ENCODE data around the gene NOS1AP.

Gene NOS1AP

DNA sequence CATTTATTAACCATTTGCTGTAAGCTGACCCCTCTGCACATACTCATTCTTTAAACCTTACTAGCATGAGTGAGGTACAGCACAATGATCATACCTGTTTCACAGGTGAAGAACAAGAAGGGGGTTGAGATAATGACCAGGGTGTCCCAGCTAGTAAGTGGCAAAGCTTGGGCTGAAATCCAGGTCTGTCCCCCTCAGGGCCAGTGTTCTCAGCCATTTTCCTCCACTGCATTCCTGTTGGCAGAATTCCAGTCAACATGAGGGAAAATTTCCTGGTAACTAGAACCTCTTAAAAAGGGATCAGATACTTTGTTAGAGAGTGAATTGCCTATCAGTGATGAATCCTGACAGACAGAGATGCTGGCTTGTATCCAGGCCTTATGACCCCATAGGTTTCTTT, 259.0 kb downstream of the NOS1AP start:
- TF ChIP-seq, protein P1, sequence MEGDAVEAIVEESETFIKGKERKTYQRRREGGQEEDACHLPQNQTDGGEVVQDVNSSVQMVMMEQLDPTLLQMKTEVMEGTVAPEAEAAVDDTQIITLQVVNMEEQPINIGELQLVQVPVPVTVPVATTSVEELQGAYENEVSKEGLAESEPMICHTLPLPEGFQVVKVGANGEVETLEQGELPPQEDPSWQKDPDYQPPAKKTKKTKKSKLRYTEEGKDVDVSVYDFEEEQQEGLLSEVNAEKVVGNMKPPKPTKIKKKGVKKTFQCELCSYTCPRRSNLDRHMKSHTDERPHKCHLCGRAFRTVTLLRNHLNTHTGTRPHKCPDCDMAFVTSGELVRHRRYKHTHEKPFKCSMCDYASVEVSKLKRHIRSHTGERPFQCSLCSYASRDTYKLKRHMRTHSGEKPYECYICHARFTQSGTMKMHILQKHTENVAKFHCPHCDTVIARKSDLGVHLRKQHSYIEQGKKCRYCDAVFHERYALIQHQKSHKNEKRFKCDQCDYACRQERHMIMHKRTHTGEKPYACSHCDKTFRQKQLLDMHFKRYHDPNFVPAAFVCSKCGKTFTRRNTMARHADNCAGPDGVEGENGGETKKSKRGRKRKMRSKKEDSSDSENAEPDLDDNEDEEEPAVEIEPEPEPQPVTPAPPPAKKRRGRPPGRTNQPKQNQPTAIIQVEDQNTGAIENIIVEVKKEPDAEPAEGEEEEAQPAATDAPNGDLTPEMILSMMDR (IDR thresholded peaks at IDR 0.05; ENCODE audit: low read depth, low read length, missing control alignments): no peak
- in situ Hi-C loops (cut with HindIII; ENCODE audit: low sequenced_read_pairs): no loop called here
- DNase-seq (ENCODE audit: low read depth): no peak
- no peak overlapping the region for H3K4me3 ChIP-seq (ENCODE audit: low read depth, low read length)

DNA sequence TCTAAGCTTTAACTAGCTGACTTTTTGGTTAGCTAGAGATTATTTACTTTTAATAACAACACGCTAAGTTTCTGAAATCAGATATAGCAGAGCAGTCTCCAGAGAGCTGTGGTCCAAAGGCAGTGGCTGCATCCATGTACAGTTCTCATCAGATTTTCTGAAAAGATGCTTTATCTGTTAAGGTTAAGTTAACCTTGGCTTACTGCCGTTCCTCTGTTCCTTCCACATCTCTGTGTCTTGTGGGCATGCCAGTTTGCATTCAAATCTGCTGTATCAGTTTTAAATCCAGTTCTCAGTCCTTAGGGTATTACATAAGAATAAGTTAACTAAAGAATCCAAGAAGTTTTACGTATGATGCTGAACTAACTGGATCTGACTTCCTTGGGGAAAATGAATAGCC, 260.3 kb downstream of the NOS1AP start:
- no peak for DNase-seq (ENCODE audit: low read depth)
- no peak overlapping the region for H3K4me3 ChIP-seq (ENCODE audit: low read depth, low read length)
- TF ChIP-seq, protein P1 (IDR thresholded peaks at IDR 0.05; ENCODE audit: low read depth, low read length, missing control alignments): no peak
- in situ Hi-C loops (cut with HindIII; ENCODE audit: low sequenced_read_pairs): no loop called here

DNA sequence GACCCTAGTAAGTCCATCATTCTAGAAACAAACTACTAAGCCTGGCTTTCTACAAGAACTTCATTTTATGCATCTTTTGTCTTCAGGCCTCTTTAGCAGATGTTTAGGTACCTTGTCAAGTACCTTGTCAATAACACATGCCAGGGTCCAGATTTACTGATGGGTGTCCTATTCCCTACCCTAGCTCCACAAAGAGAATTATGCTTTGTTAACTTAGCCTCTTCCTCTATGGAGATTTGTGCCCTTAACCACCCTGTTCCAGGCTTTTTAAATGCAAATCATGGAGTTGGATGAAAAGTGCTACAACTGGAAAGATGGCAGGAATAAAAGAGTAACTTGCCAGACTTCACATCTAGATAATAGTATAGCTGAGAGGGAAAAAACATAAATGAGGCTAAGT, 264.5 kb downstream of the NOS1AP start:
- in situ Hi-C loops (cut with HindIII; ENCODE audit: low sequenced_read_pairs): no loop called here
- H3K4me3 ChIP-seq (ENCODE audit: low read depth, low read length): no peak overlapping the region
- TF ChIP-seq, protein P1 (IDR thresholded peaks at IDR 0.05; ENCODE audit: low read depth, low read length, missing control alignments): no peak
- no peak for DNase-seq (ENCODE audit: low read depth)

DNA sequence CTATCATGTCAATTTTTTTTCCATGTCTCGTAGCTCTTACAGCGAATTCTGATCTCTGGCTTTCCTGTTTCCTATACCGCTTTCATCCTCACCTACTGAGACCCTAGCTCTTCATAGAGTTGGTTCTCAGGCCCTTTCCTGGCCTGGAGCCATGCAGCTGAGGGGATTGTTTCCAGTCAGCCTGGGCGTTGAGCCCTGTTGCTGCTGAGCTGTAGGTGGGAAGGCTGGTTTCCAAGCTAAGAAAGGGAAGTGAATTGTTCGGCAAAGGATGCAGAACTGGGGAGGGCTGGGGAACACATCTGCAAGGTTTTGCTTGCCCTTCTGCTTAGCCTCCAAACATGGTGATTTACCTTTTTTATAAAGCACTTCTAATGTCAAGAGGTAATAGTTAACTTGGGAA, 265.6 kb downstream of the NOS1AP start:
- TF ChIP-seq, protein P1 (IDR thresholded peaks at IDR 0.05; ENCODE audit: low read depth, low read length, missing control alignments): no peak
- no peak overlapping the region for H3K4me3 ChIP-seq (ENCODE audit: low read depth, low read length)
- DNase-seq (ENCODE audit: low read depth): peak; percentile 55
- in situ Hi-C loops (cut with HindIII; ENCODE audit: low sequenced_read_pairs): no loop called here

DNA sequence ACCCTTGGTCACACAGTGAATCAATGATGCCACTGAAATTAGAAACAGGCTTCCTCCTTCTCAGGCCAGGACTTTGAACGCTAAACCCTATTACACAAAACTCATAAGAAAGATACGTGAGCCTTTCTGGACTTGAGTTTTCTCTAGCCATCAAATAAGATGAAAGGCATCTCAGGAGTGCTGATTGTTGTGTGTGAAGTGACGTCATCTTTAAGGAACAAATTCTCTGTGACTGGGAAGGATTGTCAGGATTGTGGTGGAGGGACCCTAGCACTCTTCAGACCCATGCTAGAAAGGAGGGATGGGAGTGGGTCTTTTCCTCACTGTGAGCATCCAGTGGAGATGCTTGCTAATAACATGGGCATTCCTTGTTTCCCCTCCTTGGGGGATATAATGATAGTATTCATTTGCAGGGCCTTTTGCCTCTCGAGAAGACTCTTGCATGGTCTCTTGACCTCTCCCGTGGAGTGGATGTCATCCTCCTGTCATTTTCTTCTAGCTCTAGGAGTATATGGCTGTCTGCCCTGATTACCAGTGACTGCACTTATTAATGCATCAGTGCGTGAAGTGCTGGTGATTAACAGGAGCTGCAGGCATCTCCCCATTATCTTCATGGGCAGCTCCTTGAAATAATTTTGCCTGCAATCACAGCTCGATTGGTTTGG, 267.3 kb downstream of the NOS1AP start:
- in situ Hi-C loops (cut with HindIII; ENCODE audit: low sequenced_read_pairs): no loop called here
- H3K4me3 ChIP-seq (ENCODE audit: low read depth, low read length): no peak overlapping the region
- no peak for DNase-seq (ENCODE audit: low read depth)
- TF ChIP-seq, protein P1 (IDR thresholded peaks at IDR 0.05; ENCODE audit: low read depth, low read length, missing control alignments): no peak

DNA sequence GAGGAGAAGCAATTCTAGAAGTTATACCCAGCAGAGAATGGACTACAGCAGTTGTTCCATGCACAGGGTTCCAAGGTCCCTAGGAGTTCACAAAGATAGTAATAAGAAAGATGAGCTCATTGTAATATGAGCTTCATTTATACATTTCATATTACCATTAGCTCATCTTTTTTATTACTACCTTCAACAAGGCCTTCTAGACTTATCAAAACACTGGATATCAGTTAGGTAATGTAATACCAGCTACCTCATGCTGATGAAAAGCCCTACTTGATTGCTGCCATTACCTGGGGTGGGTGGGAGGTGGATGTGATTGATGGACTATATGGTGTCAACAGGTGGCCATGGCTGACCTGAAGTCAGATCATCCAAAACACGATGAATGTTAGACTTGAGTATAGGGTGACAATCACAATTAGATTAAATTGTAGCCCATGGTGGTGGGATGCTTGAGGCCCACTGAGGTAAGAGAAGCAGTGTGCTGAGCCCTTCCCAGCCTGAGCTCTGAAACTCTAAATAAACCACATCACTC, 273.0 kb downstream of the NOS1AP start:
- H3K4me3 ChIP-seq (ENCODE audit: low read depth, low read length): no peak overlapping the region
- no peak for DNase-seq (ENCODE audit: low read depth)
- in situ Hi-C loops (cut with HindIII; ENCODE audit: low sequenced_read_pairs): no loop called here
- TF ChIP-seq, protein P1 (IDR thresholded peaks at IDR 0.05; ENCODE audit: low read depth, low read length, missing control alignments): no peak

Measured in astrocyte of the cerebellum (primary cell).